ENCODE measurements around the gene CACHD1.

DNA sequence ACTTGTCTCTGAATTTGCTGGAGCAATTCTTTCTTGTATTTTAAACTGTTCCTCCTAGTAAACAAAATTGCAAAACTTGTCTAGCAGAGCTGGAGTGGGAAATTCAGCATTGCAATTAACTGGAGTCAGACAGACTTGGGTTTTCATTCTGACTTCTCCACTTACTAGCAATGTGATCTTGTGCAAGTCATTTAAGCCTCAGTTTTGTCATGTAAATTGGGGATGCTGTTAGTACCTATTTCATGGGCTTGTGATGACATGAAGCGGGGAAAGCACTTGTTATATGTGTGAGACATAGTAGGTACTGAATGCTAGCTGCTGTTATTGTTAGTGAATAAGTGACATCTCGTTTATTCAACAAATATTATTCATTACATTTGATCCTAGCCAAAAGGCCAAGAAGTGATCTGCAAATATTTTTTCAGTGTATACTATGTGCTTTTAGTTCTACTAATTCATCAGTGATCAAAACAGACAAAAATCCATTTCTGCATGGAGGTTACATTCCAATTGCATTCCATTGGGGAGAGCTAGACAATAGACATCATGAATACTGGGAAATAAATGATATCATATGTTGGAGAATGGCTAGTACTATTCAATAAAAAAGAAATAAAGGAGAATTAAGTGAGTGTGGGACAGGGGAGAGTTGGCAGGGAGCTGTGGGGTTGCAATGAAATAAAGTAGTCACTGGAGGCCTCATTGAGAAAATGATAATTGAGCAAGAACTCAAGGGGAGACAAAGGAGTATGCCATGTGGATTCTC, 47.1 kb downstream of the CACHD1 start:
- TF ChIP-seq, protein P1, sequence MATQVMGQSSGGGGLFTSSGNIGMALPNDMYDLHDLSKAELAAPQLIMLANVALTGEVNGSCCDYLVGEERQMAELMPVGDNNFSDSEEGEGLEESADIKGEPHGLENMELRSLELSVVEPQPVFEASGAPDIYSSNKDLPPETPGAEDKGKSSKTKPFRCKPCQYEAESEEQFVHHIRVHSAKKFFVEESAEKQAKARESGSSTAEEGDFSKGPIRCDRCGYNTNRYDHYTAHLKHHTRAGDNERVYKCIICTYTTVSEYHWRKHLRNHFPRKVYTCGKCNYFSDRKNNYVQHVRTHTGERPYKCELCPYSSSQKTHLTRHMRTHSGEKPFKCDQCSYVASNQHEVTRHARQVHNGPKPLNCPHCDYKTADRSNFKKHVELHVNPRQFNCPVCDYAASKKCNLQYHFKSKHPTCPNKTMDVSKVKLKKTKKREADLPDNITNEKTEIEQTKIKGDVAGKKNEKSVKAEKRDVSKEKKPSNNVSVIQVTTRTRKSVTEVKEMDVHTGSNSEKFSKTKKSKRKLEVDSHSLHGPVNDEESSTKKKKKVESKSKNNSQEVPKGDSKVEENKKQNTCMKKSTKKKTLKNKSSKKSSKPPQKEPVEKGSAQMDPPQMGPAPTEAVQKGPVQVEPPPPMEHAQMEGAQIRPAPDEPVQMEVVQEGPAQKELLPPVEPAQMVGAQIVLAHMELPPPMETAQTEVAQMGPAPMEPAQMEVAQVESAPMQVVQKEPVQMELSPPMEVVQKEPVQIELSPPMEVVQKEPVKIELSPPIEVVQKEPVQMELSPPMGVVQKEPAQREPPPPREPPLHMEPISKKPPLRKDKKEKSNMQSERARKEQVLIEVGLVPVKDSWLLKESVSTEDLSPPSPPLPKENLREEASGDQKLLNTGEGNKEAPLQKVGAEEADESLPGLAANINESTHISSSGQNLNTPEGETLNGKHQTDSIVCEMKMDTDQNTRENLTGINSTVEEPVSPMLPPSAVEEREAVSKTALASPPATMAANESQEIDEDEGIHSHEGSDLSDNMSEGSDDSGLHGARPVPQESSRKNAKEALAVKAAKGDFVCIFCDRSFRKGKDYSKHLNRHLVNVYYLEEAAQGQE (IDR thresholded peaks at IDR 0.05; ENCODE audit: insufficient replicate concordance, low read depth), result no peak
- TF ChIP-seq, protein P2, sequence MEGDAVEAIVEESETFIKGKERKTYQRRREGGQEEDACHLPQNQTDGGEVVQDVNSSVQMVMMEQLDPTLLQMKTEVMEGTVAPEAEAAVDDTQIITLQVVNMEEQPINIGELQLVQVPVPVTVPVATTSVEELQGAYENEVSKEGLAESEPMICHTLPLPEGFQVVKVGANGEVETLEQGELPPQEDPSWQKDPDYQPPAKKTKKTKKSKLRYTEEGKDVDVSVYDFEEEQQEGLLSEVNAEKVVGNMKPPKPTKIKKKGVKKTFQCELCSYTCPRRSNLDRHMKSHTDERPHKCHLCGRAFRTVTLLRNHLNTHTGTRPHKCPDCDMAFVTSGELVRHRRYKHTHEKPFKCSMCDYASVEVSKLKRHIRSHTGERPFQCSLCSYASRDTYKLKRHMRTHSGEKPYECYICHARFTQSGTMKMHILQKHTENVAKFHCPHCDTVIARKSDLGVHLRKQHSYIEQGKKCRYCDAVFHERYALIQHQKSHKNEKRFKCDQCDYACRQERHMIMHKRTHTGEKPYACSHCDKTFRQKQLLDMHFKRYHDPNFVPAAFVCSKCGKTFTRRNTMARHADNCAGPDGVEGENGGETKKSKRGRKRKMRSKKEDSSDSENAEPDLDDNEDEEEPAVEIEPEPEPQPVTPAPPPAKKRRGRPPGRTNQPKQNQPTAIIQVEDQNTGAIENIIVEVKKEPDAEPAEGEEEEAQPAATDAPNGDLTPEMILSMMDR (IDR thresholded peaks at IDR 0.05; ENCODE audit: insufficient read depth, low read length), result no peak

All from HL-60 (cell line).